ENCODE measurements around the gene OSM. TPM values are rescaled to one million over a fixed set of nuclear protein-coding genes. Genes with fewer than 3 reads are reported as not detected.
"Not testable (repeated sequence)": the region's sequence is repeated elsewhere in the genome, so short reads cannot be mapped to it uniquely, and the experiment has no call there.

Gene OSM
- polyA plus RNA-seq, 1 of the 3 experiments (the other 2 are of a cell fraction) = not detected

DNA sequence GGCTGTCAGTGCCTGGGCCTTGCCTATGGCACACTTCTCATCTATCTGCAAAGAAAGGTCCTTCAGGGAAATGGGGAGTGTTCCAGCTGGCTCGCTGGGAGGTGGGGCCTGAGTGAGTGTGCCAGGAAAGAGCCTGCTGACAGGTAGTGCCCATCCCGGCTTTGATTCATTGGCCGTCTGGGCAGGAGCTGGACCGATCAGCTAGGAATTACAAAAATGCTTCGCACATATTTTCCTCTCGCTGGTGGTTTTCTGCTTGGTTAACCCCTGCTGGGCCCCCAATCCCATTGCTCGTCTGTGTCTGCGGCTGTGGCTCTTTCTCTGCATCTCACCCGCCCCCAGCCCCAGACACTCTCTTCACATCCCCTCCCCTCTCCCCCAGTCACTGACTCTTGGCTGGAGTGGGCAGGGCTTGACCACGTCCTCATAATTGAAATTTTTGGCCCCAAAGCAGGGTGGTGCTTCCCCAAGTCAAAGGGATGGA is 30.9 kb downstream of the OSM start (continued):
- TF ChIP-seq, protein P1, sequence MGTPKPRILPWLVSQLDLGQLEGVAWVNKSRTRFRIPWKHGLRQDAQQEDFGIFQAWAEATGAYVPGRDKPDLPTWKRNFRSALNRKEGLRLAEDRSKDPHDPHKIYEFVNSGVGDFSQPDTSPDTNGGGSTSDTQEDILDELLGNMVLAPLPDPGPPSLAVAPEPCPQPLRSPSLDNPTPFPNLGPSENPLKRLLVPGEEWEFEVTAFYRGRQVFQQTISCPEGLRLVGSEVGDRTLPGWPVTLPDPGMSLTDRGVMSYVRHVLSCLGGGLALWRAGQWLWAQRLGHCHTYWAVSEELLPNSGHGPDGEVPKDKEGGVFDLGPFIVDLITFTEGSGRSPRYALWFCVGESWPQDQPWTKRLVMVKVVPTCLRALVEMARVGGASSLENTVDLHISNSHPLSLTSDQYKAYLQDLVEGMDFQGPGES (IDR thresholded peaks at IDR 0.05; ENCODE audit: low read depth, low read length) = no peak
- TF ChIP-seq RXRA (IDR thresholded peaks at IDR 0.05; ENCODE audit: borderline replicate concordance, low read depth) (peak; percentile 2; the same call in 1 of the 2 replicates), SMC3 (IDR thresholded peaks at IDR 0.05; ENCODE audit: low read depth, low read length) (no peak), TAF1 (IDR thresholded peaks at IDR 0.05; ENCODE audit: borderline replicate concordance, low read depth, low read length) (no peak), POLR2AphosphoS5 (IDR thresholded peaks at IDR 0.05; ENCODE audit: low read depth, low read length) (no peak), FOXJ3 (CRISPR knock-in tag; IDR thresholded peaks at IDR 0.05) (no peak), MEF2A (IDR thresholded peaks at IDR 0.05; ENCODE audit: borderline replicate concordance, low read depth) (no peak)
- TF ChIP-seq, protein P2, sequence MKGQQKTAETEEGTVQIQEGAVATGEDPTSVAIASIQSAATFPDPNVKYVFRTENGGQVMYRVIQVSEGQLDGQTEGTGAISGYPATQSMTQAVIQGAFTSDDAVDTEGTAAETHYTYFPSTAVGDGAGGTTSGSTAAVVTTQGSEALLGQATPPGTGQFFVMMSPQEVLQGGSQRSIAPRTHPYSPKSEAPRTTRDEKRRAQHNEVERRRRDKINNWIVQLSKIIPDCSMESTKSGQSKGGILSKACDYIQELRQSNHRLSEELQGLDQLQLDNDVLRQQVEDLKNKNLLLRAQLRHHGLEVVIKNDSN (IDR thresholded peaks at IDR 0.05; ENCODE audit: borderline replicate concordance, low read depth) = no peak

DNA sequence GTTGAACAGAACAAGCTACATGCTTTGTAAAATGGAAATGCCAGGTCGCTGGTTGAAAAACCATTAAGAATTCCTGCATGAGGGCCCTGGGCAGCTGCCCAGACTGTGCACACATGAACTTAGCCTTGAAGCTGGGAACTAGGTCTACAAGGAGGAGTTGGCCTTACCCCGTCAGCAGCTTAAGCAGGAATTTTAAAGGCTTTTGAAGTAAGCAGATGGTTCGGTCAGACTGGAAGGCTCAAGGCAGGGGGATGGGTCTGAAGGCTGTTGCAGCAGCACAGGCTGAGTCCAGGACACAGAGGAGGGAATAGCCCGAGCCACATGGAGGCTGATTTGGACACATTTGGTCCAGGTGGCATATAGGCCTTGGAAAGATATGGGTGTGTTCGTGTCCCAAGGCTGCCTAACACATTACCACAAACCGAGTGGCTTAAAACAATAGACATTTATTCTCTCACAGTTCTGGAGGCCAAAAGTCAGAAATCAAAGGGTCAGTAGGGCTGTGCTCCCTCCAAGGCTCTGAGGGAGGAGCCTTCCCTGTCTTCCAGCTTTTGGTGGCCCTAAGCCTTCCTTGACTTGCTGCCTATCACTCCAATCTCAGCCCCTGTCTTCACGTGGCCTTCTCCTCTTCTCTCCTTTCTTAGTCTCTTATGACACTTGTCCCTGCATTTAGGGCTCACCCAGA is 31.7 kb downstream of the OSM start:
- Histone ChIP-seq H3K36me3 (replicated peaks in 1 of 2; ENCODE audit: control insufficient read depth in 1 of 2, insufficient read depth in 2 of 2, low read length in 1 of 2) (no peaks in the 10 kb centered on the region), H3F3A (replicated peaks; ENCODE audit: insufficient read depth) (no peaks in the 10 kb centered on the region), H2AFZ (ENCODE audit: low read depth) (no peak overlapping the region), H4K20me1 (ENCODE audit: insufficient read depth) (no peaks in the 10 kb centered on the region), H3K9me3 (no peaks in the 10 kb centered on the region), H3K79me2 (ENCODE audit: insufficient read depth) (no peaks in the 10 kb centered on the region), H3K4me1 (ENCODE audit: control insufficient read depth in 1 of 2, insufficient read depth in 2 of 2, low read depth in 1 of 2, low read length in 1 of 2) (peaks cover 5 to 14% of the 10 kb centered on the region in 2 experiments; a peak in 3 of 4 replicates), H3K27ac (ENCODE audit: low read depth in 2 of 2, low read length in 1 of 2) (peak overlapping the region in 1 of 2 experiments; percentile 4; a peak in 1 of 4 replicates), H3K27me3 (ENCODE audit: insufficient read depth) (no peaks in the 10 kb centered on the region), H3K9ac (no peak overlapping the region), H3K9me2 (no peaks in the 10 kb centered on the region), H3K4me2 (no peak overlapping the region), H3K4me3 (ENCODE audit: low read depth in 2 of 2, low read length in 1 of 2) (no peak overlapping the region)
- DNase-seq = no peak
- ChIA-PET CTCF (interaction anchor here (1.0 kb wide), 1 partner anchor 28 kb away, joined by 3 read pairs; no protein-coding TSS in a partner anchor), POLR2A (no interaction called here)
- TF ChIP-seq TCF12 (IDR thresholded peaks at IDR 0.05) = no peak
- TF ChIP-seq, protein P1 (IDR thresholded peaks at IDR 0.05; ENCODE audit: low read depth, low read length) = no peak
- TF ChIP-seq PBX3 (IDR thresholded peaks at IDR 0.05) = no peak
- TF ChIP-seq EZH2phosphoT487 (IDR thresholded peaks at IDR 0.05; ENCODE audit: borderline replicate concordance, low read depth) = no peak
- no peak for TF ChIP-seq MXI1 (IDR thresholded peaks at IDR 0.05; ENCODE audit: low read depth, low read length)
- TF ChIP-seq REST (IDR thresholded peaks at IDR 0.05; ENCODE audit: low read depth, low read length) = no peak
- WGBS (ENCODE audit: low lambda C conversion rate) = 87% methylated on average over 7 of the region's 7 CpGs

DNA sequence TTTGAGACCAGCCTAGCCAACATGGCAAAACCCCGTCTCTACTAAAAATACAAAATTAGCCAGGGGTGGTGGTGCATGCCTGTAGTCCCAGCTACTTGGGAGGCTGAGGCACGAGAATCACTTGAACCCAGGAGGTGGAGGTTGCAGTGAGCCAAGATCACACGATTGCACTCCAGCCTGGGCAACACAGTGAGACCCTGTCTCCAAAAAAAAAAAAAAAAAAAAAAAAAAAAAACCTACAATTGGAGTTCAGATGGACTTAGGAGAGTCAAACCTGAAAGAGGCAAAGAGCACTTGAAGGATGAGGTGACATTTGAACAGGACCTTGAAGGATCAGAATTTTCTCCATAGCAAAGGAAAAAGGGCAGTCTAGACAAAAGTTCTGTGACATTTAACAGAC is 32.3 kb downstream of the OSM start:
- H2AFZ ChIP-seq (ENCODE audit: low read depth); H3K27ac ChIP-seq (ENCODE audit: low read depth in 2 of 2, low read length in 1 of 2); CTCF ChIA-PET; H3K9me3 ChIP-seq; DNase-seq; H3F3A ChIP-seq (replicated peaks; ENCODE audit: insufficient read depth); H3K4me3 ChIP-seq (ENCODE audit: low read depth in 2 of 2, low read length in 1 of 2); H3K79me2 ChIP-seq (ENCODE audit: insufficient read depth); H3K9ac ChIP-seq; H3K27me3 ChIP-seq (ENCODE audit: insufficient read depth); H4K20me1 ChIP-seq (ENCODE audit: insufficient read depth); H3K4me2 ChIP-seq; H3K36me3 ChIP-seq (replicated peaks in 1 of 2; ENCODE audit: control insufficient read depth in 1 of 2, insufficient read depth in 2 of 2, low read length in 1 of 2); H3K9me2 ChIP-seq; POLR2A ChIA-PET: not testable (repeated sequence)
- H3K4me1 ChIP-seq (ENCODE audit: control insufficient read depth in 1 of 2, insufficient read depth in 2 of 2, low read depth in 1 of 2, low read length in 1 of 2) = peaks cover 5 to 14% of the 10 kb centered on the region in 2 experiments; a peak in 3 of 4 replicates
- 97% methylated on average over 3 of the region's 3 CpGs for WGBS (ENCODE audit: low lambda C conversion rate)

Measured in SK-N-SH (cell line).